GM18861 (cell line): ENCODE data around the gene UBE2A.
A peak's percentile ranks its signal among the peaks of the same experiment; 100 is the strongest.

ENCODE experiments used
- ATAC-seq: cut with Tn5 transposase; IDR thresholded peaks from one replicate; pipeline ENCODE4 v1.9.1; 2021; ENCODE audit not compliant: unreplicated experiment

UBE2A gene

GRCh38 chrX:119606280-119607017 lies 32.1 kb downstream of the UBE2A start, which contains the start of gene NKRF:
Gene NKRF, minus strand, starts transcription at chrX:119606424.
- ATAC-seq = peak; percentile 70

DNA sequence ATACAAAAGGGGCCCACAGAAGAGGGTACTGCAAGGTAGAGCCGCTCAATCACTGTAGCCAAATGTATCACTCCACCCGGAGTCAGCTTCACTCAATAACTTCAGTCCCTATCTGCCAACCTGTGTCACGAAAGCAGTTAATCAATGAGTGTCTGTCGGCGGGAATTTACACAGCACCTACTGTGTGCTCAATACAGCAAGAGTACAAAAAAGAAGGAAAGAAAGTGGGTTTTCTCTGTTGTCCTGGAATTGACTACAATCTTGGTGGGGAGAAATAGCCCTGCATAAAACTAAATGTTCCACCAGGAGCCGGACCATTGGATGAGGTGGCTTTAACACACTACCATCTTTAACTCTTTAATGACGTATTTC lies 32.6 kb downstream of the UBE2A start:
- peak; percentile 4 for ATAC-seq

- no peak for ATAC-seq
Measured at GRCh38 chrX:119614776-119615175, 40.4 kb downstream of the UBE2A start.

DNA sequence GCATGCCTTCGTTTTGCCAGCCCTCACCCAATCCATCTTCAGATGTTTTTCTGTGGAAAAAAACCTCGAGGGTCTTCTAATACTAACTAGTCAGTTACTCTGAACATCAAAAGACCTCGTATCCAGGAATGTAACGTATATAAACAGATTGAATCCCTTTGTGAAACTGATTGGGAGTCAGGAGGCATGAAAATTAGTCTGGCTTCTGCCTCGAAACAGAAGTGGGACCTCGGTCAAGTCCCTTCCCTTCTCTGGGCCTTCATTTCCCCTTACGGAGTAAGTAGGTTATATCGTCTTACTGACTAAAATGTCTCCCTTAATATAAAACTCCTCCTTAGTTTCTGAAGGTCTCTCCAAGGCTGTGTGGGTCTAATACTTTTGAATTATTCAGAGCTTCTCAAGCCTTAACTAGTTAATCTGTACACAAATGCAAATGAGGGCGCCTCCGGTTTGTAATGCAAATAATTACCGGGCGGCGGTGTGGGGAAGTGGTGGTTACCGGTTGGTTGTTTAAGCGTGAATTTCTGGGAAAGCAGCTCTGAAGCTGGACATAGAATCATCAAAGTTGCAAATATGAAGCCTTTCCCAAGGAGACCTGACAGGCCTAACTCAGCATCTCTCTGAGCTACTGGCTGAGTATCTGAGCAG lies 43.3 kb downstream of the UBE2A start:
- peak; percentile 66 for ATAC-seq

- ATAC-seq = no peak
Measured at GRCh38 chrX:119618439-119618838, 44.1 kb downstream of the UBE2A start.

DNA sequence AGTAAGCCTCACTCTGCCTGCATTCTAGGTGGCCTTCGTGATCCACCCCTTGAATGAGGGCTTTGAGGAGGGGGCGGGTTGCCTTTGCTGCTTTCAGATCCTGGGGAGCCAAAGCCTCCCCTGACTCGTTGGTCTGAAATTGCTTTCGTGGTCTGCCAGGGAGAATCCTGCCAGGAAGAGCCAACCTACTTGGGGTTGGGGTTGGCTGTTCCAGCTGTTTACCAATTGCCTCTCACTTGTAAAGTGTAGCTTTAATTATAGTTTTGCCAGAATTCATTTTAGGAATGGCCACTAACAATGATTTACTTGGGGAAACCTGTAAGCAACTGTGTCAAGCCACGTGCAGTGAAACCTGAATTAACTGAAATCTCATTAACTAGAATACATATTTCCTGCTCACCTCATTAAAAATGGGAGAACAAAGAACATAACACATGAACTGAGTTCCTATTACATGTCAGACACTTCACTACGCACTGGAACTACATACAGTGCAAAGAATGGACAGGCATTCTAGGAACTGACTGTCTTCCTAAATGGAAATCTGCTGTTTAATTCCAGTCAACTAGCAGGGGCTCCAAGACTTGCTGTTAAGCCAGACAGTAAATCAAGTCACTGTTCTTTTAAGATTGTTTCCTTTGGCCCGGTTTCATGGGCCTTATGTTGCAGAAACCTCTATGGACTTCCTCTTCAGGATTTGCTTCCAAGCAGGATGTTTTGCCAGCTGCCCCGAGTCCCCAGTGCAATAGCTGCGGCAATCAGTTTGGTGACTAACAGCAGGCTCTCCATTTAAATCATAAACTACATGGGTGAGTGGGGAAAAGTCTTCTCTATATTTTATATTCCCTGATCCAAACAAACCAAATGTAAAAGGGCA lies 48.2 kb downstream of the UBE2A start:
- no peak for ATAC-seq

GRCh38 chrX:119624417-119624816 lies 50.1 kb downstream of the UBE2A start:
- ATAC-seq = no peak

DNA sequence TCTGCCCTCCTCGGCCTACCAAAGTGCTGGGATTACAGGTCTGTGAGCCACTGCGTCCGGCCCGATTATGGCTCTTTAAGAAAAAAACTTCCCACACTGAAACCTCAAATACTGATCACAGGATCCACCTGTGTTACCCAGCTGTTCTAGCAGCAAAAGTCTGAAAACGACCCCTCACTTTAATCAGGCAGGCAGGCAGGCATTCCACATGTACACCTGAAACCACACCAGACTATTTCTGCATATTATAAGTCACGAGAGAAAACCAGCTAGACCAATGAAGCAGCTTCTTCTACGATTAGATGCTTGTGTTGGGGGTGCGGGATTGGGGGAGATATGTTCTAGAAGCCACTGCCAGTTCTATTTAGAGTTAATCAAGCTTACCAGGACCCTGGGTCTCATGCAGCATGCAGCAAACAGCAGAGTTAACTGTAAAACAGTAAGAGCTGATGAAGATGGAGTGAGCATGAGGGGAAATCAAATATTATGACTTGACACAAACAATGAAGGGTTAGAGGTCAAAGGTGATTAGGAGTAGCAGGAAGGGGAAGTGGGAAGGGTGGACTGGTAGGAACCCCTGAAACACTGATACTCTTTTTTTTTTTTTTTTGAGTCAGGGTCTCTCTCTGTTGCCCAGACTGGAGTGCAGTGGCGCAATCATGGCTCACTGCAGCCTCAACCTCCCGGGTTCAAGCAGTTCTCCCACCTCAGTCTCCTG lies 50.7 kb downstream of the UBE2A start:
- no peak for ATAC-seq

- ATAC-seq = no peak
Measured at GRCh38 chrX:119625843-119626242, 51.5 kb downstream of the UBE2A start.
